ENCODE data around the gene IGSF23.

DNA sequence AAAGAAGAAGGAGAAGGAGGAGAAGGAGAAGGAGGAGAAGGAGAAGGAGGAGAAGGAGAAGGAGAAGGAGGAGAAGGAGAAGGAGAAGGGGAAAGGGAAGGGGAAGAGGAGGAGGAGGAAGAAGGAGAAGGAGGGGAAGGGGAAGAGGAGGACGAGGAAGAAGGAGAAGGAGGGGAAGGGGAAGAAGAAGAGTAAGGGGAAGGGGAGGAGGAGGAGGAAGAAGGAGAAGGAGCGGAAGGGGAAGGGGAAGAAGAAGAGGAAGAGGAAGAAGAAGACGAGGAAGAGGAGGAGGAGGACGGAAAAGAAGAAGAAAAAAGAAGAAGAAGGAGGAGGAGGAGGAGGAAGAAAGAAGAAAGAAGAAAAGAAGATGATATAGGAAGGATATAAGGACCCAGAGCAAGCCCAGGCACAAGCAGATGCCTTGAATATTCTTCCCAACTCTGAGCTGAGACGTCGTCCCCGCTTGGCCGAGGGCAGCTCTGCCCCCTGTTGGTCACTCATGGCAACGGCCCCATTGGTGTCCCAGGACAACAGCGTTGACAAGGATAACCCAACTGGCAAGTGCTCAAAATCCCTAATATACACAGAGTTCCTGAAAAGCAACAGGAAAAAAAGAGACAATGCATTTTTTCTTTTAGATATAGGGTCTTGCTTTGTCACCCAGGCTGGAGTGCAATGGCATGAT is 30.6 kb upstream of the IGSF23 start:
- TF ChIP-seq CTCF (conservative IDR thresholded peaks at IDR 0.05; ENCODE audit: low read depth, low read length) (peak; percentile 45), RCOR1 (IDR thresholded peaks at IDR 0.05; ENCODE audit: insufficient replicate concordance, low read length) (no peak), USF2 (IDR thresholded peaks at IDR 0.05; ENCODE audit: low read depth, low read length) (no peak), NFE2L2 (IDR thresholded peaks at IDR 0.05; ENCODE audit: low read depth, low read length) (no peak), CEBPB (IDR thresholded peaks at IDR 0.05; ENCODE audit: low read depth, low read length) (no peak), MXI1 (IDR thresholded peaks at IDR 0.05; ENCODE audit: borderline replicate concordance, low read depth, low read length) (no peak), POLR2A (IDR thresholded peaks at IDR 0.05; ENCODE audit: low read depth, low read length) (no peak), MAFK (IDR thresholded peaks at IDR 0.05; ENCODE audit: low read depth, low read length) (no peak), RAD21 (IDR thresholded peaks at IDR 0.05; ENCODE audit: low read length) (peak; percentile 36; the same call in 1 of the 2 replicates), SMC3 (IDR thresholded peaks at IDR 0.05; ENCODE audit: low read depth, low read length) (peak; percentile 9; the same call in 1 of the 2 replicates), MAZ (IDR thresholded peaks at IDR 0.05; ENCODE audit: borderline replicate concordance, low read depth, low read length) (no peak), BHLHE40 (IDR thresholded peaks at IDR 0.05; ENCODE audit: low read depth, low read length) (no peak), CHD1 (IDR thresholded peaks at IDR 0.05; ENCODE audit: low read depth, low read length) (no peak)

Data from IMR-90 (cell line).